NB4 (cell line): Measurements from ENCODE around the gene FKBP9.

ENCODE experiments used
- MYC ChIP-seq: IDR thresholded peaks from 2 replicates; pipeline ENCODE4 v1.6.1; 2011; ENCODE audit warnings: low read depth, low read length
- POLR2A ChIP-seq: IDR thresholded peaks from 2 replicates; pipeline ENCODE4 v1.6.1; 2011; ENCODE audit warnings: mild to moderate bottlenecking; ENCODE audit not compliant: insufficient read length; ENCODE audit errors: extremely low read depth
- TF ChIP-seq, protein P1 (sequence below): IDR thresholded peaks from one replicate; pipeline ENCODE4 v1.5.1; 2012; ENCODE audit warnings: low read depth, low read length

DNA sequence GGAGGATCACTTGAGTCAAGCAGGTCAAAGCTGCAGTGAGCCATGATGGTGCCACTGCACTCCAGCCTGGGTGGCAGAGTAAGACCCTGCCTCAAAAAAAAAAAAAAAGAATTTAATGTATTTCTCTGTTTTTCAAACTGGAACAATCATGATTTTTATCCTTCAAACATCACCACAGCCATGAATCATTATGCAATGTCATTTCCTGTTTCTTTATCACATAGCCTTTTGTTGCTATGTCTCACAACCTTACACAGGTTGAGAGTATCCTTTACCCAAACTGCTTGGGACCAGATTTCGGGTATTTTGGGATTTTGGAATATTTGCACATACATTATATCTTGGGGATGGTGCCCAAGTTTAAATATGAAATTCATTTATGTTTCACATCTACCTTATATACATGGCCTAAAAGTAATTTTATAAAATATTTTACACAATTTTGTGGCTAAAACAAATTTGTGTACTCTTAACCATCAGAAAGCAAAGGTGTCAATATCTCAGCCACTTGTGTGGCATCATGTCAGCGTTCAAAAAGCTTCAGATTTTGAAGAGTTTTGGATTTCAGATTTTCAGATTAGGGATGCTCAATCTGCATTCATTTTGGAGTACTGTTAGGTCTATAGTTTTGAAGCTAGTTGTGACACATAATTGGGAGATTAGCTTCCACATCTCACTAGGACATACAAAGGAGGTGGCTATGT, 97.2 kb downstream of the FKBP9 start:
- TF ChIP-seq, protein P1, sequence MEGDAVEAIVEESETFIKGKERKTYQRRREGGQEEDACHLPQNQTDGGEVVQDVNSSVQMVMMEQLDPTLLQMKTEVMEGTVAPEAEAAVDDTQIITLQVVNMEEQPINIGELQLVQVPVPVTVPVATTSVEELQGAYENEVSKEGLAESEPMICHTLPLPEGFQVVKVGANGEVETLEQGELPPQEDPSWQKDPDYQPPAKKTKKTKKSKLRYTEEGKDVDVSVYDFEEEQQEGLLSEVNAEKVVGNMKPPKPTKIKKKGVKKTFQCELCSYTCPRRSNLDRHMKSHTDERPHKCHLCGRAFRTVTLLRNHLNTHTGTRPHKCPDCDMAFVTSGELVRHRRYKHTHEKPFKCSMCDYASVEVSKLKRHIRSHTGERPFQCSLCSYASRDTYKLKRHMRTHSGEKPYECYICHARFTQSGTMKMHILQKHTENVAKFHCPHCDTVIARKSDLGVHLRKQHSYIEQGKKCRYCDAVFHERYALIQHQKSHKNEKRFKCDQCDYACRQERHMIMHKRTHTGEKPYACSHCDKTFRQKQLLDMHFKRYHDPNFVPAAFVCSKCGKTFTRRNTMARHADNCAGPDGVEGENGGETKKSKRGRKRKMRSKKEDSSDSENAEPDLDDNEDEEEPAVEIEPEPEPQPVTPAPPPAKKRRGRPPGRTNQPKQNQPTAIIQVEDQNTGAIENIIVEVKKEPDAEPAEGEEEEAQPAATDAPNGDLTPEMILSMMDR, result no peak
- TF ChIP-seq POLR2A, result no peak
- TF ChIP-seq MYC, result no peak
